GM18873 (cell line): ENCODE data around the gene TMEM74B.
"Not testable (repeated sequence)": the region's sequence is repeated elsewhere in the genome, so short reads cannot be mapped to it uniquely, and the experiment has no call there.

Experiments
- ATAC-seq: cut with Tn5 transposase; IDR thresholded peaks from one replicate; pipeline ENCODE4 v1.9.1; 2021; ENCODE audit warnings: mild to moderate bottlenecking, moderate library complexity, moderate number of reproducible peaks; ENCODE audit not compliant: unreplicated experiment, low FRiP score

Gene TMEM74B

DNA sequence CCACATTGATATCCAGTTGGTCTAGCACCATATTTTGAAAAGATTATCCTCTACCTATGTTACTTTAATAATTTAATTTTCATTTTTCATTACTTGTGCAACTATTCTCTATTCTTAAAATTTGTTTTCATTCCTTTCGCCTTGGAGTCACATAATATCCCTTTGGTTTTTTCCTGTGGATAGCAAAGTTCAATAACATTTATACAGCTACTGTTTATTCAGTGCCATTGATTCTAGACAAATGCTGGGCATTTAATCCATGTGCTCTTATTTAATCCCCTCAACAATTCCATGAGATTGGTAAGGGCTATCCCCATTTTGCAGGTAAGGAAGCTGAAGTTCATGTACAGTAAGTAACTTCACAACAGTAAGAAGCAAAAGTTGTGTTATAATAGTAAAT lies 33.8 kb downstream of the TMEM74B start:
- ATAC-seq, result no peak

DNA sequence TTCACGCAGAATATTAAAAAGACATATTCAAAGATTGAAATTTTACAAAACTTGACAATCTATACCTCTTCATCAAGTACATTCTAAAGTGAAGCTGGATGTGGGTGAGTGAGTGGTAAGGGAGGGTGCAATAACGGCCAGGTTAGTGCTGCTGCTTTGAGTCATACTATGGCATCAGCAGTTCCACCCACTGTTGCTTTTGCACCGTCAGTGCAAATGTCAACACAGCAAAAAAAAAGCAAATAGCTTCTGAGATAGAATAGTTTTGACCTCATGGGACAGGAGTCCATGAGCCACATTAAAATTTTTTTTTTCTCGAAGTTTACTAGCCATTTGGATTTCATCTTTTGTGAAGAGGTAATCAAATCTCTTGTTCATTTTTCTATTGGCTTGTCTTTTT lies 34.6 kb downstream of the TMEM74B start:
- ATAC-seq, result no peak

DNA sequence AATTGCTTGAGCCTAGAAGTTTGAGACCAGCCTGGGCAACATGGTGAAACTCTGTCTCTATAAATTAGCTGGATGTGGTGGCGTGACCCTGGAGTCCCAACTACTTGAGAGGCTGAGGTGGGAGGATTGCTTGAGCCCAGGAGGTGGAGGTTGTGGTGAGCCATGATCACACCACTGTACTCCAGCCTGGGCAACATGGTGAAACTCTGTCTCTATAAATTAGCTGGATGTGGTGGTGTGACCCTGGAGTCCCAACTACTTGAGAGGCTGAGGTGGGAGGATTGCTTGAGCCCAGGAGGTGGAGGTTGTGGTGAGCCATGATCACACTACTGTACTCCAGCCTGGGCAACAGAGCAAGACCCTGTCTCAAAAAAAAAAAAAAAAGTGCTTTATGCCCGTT lies 35.0 kb downstream of the TMEM74B start:
- ATAC-seq, result not testable (repeated sequence)

DNA sequence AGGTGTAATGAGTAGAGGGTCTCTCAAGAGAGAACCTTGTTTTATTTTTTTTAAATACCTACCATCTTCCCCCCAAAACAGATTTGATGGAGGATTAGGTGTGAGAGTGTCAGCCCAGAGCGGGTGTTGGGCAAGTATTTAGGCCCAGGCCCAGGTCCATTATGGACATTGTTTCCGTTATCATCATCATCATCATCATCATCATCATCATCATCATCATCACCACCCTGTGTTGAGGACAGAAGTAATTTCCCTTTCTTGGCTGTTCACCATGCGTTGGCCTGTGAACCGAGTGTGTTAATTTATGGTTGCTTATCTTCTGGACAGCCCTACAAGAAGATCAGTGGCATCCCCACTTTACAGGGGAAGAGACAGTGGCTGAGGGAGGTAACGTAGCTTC lies 37.8 kb downstream of the TMEM74B start:
- no peak for ATAC-seq

DNA sequence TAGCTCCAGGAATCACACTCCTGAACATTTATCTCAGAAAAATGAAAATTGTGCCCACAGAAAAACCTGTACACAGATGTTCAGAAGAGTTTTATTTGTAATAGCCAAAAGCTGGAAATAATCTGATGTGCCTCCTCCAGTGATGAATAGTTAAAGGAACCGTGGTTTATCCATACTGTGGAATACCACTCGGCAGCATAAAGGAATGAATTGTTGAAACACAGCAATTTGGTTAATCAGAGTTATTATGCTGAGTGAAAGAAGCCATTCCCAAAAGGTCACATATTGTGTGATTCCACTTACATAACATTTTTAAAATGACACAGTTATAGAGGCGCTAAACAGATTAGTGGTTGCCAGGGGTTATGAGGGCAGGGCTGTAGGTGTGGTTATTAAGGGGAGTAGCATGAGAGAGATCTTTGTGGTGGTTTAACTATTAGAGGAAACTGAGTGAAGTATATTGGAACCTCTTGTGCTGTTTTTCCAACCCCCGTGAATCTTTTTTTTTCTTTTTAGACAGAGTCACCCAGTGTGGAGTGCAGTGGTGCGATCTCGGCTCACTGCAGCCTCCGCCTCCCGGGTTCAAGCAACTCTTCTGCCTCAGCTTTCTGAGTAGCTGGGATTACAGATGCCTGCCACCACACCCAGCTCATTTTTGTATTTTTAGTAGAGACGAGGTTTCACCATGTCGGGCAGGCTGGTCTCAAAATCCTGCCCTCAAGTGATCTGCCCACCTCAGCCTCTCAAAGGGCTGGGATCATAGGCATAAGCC lies 40.2 kb downstream of the TMEM74B start:
- ATAC-seq, result no peak

DNA sequence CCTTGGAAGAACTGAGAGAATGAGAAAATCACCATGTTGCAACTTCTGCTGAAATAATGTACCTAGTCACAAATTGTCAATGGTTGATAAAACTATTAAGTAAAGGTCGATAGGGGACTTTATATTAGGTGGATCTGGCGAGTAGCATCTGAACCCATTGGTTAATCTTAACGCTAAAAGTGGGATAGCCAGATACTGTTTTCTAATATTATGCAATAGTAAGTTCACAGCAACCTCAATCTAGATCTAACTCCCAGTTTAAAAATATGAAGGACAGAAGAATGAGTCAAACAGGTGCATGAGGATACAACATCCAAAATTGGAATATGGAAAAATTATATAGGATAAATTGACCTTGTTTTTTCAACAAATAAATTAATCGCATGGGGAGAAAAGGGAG lies 47.5 kb downstream of the TMEM74B start:
- no peak for ATAC-seq

DNA sequence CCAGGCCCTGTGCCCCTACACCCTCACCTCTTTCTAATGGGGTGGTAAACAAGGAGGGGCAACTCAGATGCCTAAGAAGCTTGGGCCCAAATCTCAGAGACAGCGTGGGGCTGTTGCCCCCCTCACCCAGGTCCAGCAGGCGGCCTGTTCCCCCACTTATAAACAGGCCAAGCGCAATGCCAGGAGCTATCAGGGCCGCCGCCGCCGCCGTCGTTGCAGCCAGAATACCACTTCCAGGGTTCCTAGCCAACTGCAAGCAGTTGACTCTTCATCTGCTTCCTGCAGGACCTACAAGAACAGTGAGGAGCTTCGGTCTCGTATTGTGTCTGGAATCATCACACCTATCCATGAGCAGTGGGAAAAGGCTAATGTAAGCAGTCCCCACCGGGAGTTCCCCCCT lies 49.9 kb downstream of the TMEM74B start:
- no peak for ATAC-seq

DNA sequence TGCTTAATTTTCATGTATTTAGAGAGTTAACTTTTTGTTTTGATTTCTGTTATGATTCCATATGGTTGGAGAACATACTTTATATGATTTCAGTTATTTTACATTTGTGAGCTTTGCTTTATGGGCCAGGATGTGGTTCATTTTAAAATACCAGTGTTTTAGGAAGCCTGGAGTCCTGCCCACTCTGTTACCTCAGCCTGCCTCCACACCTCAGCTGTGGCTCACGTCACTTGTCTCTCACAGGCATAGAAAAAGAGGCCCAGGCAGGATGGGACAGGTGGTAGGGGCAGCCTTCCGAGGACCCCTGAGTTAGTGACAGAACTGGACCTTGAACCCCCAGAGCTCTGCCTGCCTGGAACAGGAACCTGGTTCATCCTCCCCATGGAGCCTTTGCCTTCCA lies 50.4 kb downstream of the TMEM74B start:
- no peak for ATAC-seq

DNA sequence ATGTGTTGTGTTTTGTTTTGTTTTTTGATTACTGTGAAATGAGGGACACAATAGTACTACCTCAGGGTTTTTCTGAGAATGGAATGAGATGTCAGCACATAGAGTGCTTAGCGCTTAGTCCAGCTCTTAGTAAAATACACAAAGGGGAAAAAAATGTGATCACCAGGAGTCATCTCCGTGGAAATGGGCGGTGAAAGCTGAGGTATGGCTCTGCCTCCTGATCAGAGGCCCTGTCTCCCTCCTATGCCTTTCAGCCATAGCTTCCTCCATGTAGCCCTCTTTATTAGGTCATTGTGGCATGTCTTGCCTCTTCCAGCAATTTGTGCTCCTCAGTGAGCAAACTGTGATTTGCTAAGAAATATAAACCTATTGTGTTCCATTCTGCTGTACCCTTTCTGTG lies 53.4 kb downstream of the TMEM74B start:
- ATAC-seq, result no peak

DNA sequence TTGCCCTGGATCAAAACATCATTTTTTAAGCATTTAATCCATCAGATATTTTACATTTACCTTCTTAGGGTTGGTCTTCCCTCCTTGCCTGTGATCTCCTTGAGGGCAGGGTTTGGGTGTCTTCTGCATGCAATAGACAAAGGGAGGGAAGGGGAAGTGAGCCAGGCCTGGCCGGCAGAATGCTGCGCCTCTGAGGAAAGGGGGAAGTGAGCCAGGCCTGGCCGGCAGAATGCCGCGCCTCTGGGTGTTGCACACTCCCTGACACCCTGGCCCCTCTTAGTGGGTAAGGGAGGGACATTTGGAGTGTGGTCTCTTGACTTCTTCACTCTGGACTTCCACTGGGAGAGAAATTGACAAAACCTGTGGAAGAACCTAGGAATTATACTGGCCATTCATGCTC lies 53.9 kb downstream of the TMEM74B start:
- ATAC-seq, result no peak
